Measurements from ENCODE around the gene CRIM1.

The CRIM1 gene

GRCh38 chr2:36444216-36444936 is 88.8 kb downstream of the CRIM1 start:
- in situ Hi-C loops (cut with MboI; ENCODE audit: low sequenced_read_pairs): no loop called here
- Histone ChIP-seq H3K36me3 (replicated peaks) (peaks cover 11% of the 10 kb centered on the region), H3K4me1 (no peaks in the 10 kb centered on the region), H3K4me3 (no peak overlapping the region), H3K27me3 (ENCODE audit: low read depth) (no peaks in the 10 kb centered on the region), H3K9me3 (no peaks in the 10 kb centered on the region)
- no peak for DNase-seq (ENCODE audit: low spot score in 2 of 2)

DNA sequence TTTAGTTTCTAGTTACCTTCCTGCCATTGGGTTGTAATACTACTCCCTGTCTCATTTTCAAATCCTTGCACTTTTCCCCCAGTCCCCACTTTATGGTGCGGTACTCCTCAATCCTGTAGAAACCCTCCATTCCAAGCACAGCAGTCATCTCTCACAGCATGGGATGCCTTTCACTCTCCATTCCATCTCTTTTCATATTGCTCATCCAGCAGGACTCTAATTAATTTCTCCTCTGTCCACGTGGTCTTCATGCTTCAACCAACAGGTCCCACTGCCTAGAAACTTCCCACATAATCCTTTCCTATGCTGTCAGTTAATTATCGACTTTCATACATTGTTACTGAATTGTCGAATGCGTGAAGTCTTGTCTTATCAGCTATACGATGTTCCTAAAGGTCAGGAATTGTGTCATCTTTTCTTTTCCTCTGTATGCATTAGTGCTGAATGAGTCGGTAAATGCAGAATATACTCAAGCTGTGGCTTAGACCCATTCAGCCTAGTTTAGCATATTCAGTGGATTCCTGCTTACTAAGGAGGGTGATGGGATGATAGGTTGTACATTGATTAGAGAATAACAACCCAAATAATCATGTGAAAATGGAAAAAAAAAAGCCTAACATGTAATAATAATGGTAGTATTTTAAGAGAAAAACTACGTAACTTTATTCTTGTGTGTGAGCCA is 89.7 kb downstream of the CRIM1 start:
- H3K9me3 ChIP-seq: no peaks in the 10 kb centered on the region
- in situ Hi-C loops (cut with MboI; ENCODE audit: low sequenced_read_pairs): no loop called here
- H3K4me1 ChIP-seq: no peaks in the 10 kb centered on the region
- peaks cover 12% of the 10 kb centered on the region for H3K36me3 ChIP-seq (replicated peaks)
- DNase-seq (ENCODE audit: low spot score in 2 of 2): no peak
- no peaks in the 10 kb centered on the region for H3K27me3 ChIP-seq (ENCODE audit: low read depth)
- no peak overlapping the region for H3K4me3 ChIP-seq

- Histone ChIP-seq H3K4me3 (no peak overlapping the region), H3K4me1 (no peaks in the 10 kb centered on the region), H3K9me3 (no peaks in the 10 kb centered on the region), H3K36me3 (replicated peaks) (peaks cover 15% of the 10 kb centered on the region), H3K27me3 (ENCODE audit: low read depth) (no peaks in the 10 kb centered on the region)
- no peak for DNase-seq (ENCODE audit: low spot score in 2 of 2)
- in situ Hi-C loops (cut with MboI; ENCODE audit: low sequenced_read_pairs): no loop called here
Measured at GRCh38 chr2:36446294-36446693, 90.7 kb downstream of the CRIM1 start.

GRCh38 chr2:36449213-36449612 is 93.6 kb downstream of the CRIM1 start:
- no peaks in the 10 kb centered on the region for H3K4me1 ChIP-seq
- no peak for DNase-seq (ENCODE audit: low spot score in 2 of 2)
- H3K9me3 ChIP-seq: no peaks in the 10 kb centered on the region
- in situ Hi-C loops (cut with MboI; ENCODE audit: low sequenced_read_pairs): no loop called here
- no peak overlapping the region for H3K4me3 ChIP-seq
- peaks cover 4% of the 10 kb centered on the region; the same call in 1 of the 2 replicates for H3K36me3 ChIP-seq (replicated peaks)
- H3K27me3 ChIP-seq (ENCODE audit: low read depth): no peaks in the 10 kb centered on the region

GRCh38 chr2:36449943-36450392 is 94.4 kb downstream of the CRIM1 start:
- Histone ChIP-seq H3K4me1 (no peaks in the 10 kb centered on the region), H3K4me3 (no peak overlapping the region), H3K36me3 (replicated peaks) (peaks cover 4% of the 10 kb centered on the region; the same call in 1 of the 2 replicates)

GRCh38 chr2:36450466-36451196 is 95.1 kb downstream of the CRIM1 start:
- DNase-seq (ENCODE audit: low spot score in 2 of 2): no peak
- Histone ChIP-seq H3K4me1 (no peaks in the 10 kb centered on the region), H3K36me3 (replicated peaks) (peaks cover 4% of the 10 kb centered on the region; the same call in 1 of the 2 replicates), H3K9me3 (no peaks in the 10 kb centered on the region), H3K4me3 (no peak overlapping the region), H3K27me3 (ENCODE audit: low read depth) (no peaks in the 10 kb centered on the region)
- in situ Hi-C loops (cut with MboI; ENCODE audit: low sequenced_read_pairs): no loop called here

More at GRCh38 chr2:36449943-36450392, 94.4 kb downstream of the CRIM1 start:
- in situ Hi-C loops (cut with MboI; ENCODE audit: low sequenced_read_pairs): no loop called here
- no peaks in the 10 kb centered on the region for H3K27me3 ChIP-seq (ENCODE audit: low read depth)
- H3K9me3 ChIP-seq: no peaks in the 10 kb centered on the region
- DNase-seq (ENCODE audit: low spot score in 2 of 2): no peak

- H3K9me3 ChIP-seq: no peaks in the 10 kb centered on the region
- no peaks in the 10 kb centered on the region for H3K27me3 ChIP-seq (ENCODE audit: low read depth)
- in situ Hi-C loops (cut with MboI; ENCODE audit: low sequenced_read_pairs): no loop called here
- no peak overlapping the region for H3K4me3 ChIP-seq
- H3K4me1 ChIP-seq: no peaks in the 10 kb centered on the region
- no peak for DNase-seq (ENCODE audit: low spot score in 2 of 2)
- peaks cover 4% of the 10 kb centered on the region; the same call in 1 of the 2 replicates for H3K36me3 ChIP-seq (replicated peaks)
Measured at GRCh38 chr2:36451512-36451911, 95.9 kb downstream of the CRIM1 start.

GRCh38 chr2:36452260-36452659 is 96.7 kb downstream of the CRIM1 start:
- Histone ChIP-seq H3K27me3 (ENCODE audit: low read depth) (no peaks in the 10 kb centered on the region), H3K9me3 (no peaks in the 10 kb centered on the region), H3K4me3 (no peak overlapping the region), H3K36me3 (replicated peaks) (peaks cover 4% of the 10 kb centered on the region; the same call in 1 of the 2 replicates), H3K4me1 (no peaks in the 10 kb centered on the region)
- no peak for DNase-seq (ENCODE audit: low spot score in 2 of 2)
- in situ Hi-C loops (cut with MboI; ENCODE audit: low sequenced_read_pairs): no loop called here

GRCh38 chr2:36453652-36454051 is 98.1 kb downstream of the CRIM1 start:
- in situ Hi-C loops (cut with MboI; ENCODE audit: low sequenced_read_pairs): no loop called here
- DNase-seq (ENCODE audit: low spot score in 2 of 2): no peak
- H3K9me3 ChIP-seq: no peaks in the 10 kb centered on the region
- H3K27me3 ChIP-seq (ENCODE audit: low read depth): no peaks in the 10 kb centered on the region
- H3K36me3 ChIP-seq (replicated peaks): peaks cover 4% of the 10 kb centered on the region; the same call in 1 of the 2 replicates
- H3K4me3 ChIP-seq: no peak overlapping the region
- H3K4me1 ChIP-seq: no peaks in the 10 kb centered on the region

DNA sequence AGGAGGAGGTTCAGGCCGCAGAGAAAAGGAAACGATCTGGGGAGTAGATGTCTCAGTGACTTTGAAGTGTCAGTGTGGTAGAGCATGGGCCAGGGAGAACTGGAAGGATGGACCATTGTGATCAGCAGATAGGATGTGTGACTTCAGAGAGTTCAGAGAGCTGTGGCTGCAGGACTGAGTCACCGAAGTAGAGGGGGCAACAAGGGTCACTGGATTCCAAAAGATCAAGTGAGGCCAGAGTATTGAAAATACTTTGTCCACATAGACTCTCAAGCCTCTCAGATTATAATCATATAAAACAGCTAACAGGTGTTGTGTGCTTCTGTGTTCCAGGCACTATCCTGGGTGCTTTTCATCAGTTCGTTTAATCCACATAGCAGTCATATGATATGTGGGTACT is 99.4 kb downstream of the CRIM1 start:
- DNase-seq (ENCODE audit: low spot score in 2 of 2): no peak
- Histone ChIP-seq H3K4me3 (no peak overlapping the region), H3K9me3 (no peaks in the 10 kb centered on the region), H3K27me3 (ENCODE audit: low read depth) (no peaks in the 10 kb centered on the region), H3K36me3 (replicated peaks) (peaks cover 4% of the 10 kb centered on the region; the same call in 1 of the 2 replicates), H3K4me1 (peaks cover 1% of the 10 kb centered on the region)
- in situ Hi-C loops (cut with MboI; ENCODE audit: low sequenced_read_pairs): no loop called here

GRCh38 chr2:36455788-36456187 is 100.2 kb downstream of the CRIM1 start:
- DNase-seq (ENCODE audit: low spot score in 2 of 2): no peak
- in situ Hi-C loops (cut with MboI; ENCODE audit: low sequenced_read_pairs): no loop called here
- H3K4me3 ChIP-seq: no peak overlapping the region
- no peaks in the 10 kb centered on the region for H3K27me3 ChIP-seq (ENCODE audit: low read depth)
- no peaks in the 10 kb centered on the region for H3K9me3 ChIP-seq
- H3K4me1 ChIP-seq: peaks cover 9% of the 10 kb centered on the region
- H3K36me3 ChIP-seq (replicated peaks): no peaks in the 10 kb centered on the region; the same call in 1 of the 2 replicates

GRCh38 chr2:36456227-36457175 is 100.9 kb downstream of the CRIM1 start:
- DNase-seq (ENCODE audit: low spot score in 2 of 2): no peak
- Histone ChIP-seq H3K4me1 (peaks cover 15% of the 10 kb centered on the region), H3K4me3 (no peak overlapping the region), H3K27me3 (ENCODE audit: low read depth) (no peaks in the 10 kb centered on the region), H3K9me3 (no peaks in the 10 kb centered on the region), H3K36me3 (replicated peaks) (no peaks in the 10 kb centered on the region; the same call in 1 of the 2 replicates)
- in situ Hi-C loops (cut with MboI; ENCODE audit: low sequenced_read_pairs): no loop called here

GRCh38 chr2:36458106-36458505 is 102.5 kb downstream of the CRIM1 start:
- H3K4me3 ChIP-seq: no peak overlapping the region
- H3K36me3 ChIP-seq (replicated peaks): no peaks in the 10 kb centered on the region
- in situ Hi-C loops (cut with MboI; ENCODE audit: low sequenced_read_pairs): no loop called here
- peaks cover 16% of the 10 kb centered on the region for H3K4me1 ChIP-seq
- H3K27me3 ChIP-seq (ENCODE audit: low read depth): no peaks in the 10 kb centered on the region
- no peaks in the 10 kb centered on the region for H3K9me3 ChIP-seq
- DNase-seq (ENCODE audit: low spot score in 2 of 2): no peak
